Right forelimb (tissue), 1 donor: ENCODE data around the gene ERP44.

Source experiments
- DNase-seq: peaks from one replicate; pipeline ENCODE4 v3.0.0-alpha.2; 2018

ERP44 gene

DNA sequence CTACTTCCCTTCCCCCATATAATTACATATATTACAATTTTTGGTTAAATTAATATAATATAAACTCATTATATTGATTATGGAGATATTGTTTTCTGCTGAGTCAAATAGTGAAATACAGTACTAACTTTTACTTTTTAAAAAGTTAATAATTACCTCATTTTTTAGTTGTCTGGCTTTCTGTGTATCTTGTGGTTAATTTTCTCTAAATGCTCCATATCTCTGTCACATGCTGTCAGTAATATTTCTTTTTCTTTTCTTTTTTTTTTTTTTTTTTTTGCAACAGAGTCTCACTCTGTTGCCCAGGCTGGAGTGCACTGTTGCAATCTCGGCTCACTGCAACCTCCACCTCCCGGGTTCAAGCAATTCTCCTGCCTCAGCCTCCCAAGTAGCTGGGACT lies 169.1 kb downstream of the ERP44 start:
- no peak for DNase-seq
